Activated gamma-delta T cell (primary cell): ENCODE results near the gene COL24A1.
"Not testable (repeated sequence)": the region's sequence is repeated elsewhere in the genome, so short reads cannot be mapped to it uniquely, and the experiment has no call there.

Source experiments
- DNase-seq: peaks from one replicate; lab custom pipeline; 2025; lab: John Stamatoyannopoulos, UW

COL24A1 gene

DNA sequence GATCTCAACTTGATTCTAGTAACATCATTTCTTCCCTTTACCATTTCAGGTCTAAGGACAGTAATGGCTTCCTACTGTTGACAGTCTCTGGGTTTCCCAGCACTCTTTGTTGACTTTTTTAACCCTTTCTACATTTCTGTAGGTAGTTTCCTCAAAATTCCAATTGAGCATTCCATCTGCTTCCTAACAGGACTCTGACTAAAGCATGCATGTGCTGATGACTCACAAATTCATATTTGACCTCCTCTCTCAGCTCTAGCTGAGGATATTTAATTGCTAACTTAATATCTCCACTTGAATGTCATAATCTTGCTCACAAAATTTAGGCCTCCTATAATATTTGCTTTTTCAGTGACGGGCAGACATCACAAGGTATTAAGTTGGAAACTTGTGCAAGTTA, 355.1 kb downstream of the COL24A1 start:
- DNase-seq = no peak

DNA sequence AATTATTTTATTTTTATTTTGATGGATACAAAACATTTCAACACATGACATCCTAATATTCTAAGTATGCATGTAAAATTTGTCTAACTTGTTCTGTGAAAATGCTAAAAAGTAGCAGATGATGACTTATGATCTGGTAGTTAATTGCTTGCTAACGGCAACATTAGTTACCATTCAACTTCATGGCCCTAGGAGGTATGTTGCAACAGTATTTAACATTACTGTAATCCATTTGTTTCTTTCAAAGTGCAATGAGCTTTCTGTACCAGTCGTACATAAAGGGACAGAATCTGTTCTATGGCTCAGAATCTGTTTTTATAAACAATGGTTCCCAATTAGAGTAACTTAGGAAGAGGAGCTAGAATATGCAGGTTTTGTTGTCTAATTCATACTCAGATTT, 356.8 kb downstream of the COL24A1 start:
- DNase-seq = no peak

DNA sequence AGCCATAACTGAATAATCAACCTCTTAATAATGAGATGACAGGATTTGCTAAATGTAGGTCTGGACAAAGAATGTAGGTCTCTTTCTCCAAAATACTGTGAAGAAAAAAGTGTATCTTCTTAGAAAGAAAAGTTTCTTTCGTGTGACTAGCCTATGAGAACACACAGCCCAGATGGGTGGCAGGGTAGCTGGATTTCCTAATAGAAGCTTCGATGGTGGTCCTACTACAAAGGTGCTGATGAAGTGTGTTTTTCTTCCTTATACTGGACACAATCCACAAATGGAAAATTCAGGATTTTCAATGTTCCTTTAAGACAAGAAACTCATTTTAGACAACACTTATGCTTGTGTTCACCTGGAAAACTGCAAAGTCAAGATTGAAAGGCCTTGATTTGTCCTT, 358.2 kb downstream of the COL24A1 start:
- DNase-seq = no peak

DNA sequence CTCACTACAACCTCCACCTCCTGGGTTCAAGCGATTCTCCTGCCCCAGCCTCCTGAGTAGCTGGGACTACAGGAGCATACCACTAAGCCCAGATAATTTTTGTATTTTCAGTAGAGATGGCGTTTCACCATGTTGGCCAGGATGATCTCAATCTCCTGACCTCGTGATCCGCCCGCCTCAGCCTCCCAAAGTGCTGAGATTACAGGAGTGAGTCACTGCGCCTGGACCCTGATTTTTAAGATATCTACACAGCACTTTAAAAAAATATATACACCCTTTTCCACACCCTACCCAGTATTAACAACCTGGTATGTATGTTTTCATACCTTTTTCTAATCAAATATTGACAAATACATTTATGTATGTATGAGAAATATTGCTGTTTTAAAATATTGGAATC, 379.6 kb downstream of the COL24A1 start:
- DNase-seq = not testable (repeated sequence)

DNA sequence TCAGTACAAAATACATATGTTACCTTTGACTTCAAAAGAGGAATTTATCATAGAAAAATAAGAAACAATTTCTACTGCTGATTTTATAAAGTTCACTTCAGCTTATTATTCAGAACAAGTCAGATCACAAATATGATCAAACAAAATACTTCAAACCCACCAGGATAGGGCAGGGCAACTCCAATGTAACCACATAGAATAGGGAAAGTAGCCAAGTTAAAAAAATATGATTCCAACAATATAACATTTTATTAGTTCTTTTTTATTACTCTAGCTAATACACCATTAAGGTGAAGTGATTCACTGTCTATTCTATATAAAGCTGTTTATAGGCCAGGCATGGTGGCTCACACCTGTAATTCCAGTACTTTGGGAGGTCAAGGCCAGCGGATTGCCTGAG, 393.8 kb downstream of the COL24A1 start:
- no peak for DNase-seq

DNA sequence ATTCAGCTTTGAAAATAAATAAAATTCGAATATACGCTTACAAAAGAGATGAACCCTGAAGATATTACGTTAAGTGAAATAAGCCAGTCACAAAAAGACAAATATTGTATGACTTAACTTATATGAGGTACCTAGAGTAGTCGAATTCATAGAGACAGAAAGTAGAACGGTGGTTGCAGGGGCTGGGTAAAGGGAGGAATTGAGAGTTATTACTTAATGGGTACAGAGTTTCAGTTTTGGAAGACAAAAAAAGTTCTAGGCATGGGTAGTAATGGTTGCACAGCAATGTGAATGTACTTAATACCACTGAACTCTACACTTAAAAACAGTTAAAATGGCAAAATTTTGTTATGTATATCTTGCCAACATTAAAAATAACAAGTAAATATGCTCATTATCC, 399.7 kb downstream of the COL24A1 start:
- DNase-seq = no peak

DNA sequence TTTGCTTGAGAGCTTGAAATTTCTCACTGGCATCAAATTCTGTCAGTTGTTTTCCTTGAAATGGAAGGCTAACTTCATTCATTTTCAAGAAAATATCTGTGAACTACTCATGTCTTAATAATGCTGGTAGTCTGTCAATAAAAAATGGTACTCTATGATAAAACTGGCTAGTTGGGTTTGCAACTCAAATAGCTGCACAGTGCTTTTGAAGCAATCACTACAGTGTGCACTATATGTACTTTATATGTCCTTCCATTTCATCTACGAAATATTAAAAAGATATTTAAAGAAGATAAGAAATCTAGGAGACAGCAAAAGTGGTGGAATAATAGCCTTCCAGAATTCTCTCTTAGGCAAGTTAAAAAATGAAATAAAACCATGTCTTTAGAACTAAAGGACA, 408.5 kb downstream of the COL24A1 start:
- DNase-seq = no peak

DNA sequence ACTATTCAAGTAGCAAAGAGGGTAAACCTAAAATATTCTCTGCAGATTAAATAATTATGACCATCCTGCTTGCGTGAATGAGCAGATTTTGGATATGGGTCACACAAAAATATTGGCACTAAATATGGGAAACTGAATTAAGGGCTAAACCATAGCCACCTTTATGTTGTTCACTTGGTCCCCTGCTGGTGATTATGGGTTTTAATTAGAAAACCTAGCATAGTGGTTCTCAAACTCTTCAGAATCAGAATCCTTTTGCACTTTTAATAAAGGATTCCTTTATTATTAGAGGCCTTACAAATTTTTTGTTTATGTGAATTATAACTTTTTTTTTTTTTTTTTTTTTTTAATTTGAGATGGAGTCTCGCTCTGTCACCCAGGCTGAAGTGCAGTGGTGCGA, 409.8 kb downstream of the COL24A1 start:
- no peak for DNase-seq

DNA sequence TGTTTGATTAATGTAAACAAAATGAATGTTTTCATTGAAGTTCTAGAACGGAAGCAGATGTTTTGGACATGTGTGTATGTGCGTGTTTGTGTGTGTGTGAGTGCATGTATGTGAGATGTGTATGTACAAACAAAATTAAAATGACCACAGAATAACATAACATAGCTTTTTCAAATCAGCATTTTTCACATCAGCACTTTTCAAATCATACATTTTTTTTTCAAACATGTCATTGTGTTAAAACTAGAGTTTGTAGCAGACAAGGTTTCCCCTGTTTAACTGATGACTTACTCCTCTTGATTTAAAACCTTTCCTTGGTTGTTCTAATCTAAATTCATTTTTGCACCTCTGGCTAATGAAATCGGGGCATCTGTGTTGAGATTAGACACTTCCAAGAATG, 412.8 kb downstream of the COL24A1 start:
- DNase-seq = no peak

DNA sequence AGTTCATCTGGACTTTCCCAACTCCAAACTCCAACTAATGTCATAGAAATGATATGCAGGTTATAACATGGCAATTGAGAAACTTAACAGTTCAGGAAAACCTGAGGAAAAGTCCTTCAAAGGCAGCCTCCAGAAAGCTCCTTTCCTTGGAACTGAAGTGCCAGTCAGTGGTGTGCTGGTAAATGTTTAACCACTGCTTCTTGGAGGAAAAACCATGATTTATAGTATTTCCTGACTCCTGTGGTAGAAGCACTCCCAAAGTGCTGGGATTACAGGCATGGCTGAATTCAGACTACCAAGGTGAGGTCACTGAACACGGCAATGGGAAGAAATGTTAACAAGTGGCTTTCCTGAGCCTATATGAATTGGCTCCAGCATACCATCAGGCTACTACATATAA, 421.6 kb downstream of the COL24A1 start:
- no peak for DNase-seq

DNA sequence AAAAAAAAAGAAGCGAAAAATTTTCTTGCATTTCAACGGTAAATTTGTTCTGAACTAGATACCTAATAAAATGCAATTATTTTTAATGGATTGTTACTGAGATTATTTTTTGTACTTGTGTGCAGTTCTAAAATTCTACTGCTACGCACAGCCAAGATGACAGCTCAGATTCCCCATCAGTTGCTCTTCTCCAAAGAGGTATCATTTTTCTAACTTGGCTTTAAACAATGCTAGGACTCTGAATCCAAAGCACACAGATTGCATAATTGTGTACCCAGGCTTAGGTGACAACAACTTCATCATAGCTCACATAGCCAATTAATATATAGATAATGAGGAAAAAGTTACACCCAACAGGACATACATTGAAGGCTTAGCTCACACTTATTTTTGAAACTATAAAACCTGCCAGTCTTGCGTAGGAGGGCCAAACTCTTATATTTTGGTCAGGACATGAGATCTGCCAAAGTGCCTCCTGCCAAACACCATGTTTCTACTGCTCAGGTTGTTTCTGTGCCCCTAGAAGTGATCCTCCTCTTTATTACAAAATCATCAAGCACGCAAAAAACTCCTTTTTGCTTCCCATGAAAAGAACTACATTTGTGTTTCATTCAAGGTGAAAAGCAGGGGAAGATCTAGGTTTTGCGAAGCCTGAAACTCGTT, 437.8 kb downstream of the COL24A1 start:
- DNase-seq = no peak

DNA sequence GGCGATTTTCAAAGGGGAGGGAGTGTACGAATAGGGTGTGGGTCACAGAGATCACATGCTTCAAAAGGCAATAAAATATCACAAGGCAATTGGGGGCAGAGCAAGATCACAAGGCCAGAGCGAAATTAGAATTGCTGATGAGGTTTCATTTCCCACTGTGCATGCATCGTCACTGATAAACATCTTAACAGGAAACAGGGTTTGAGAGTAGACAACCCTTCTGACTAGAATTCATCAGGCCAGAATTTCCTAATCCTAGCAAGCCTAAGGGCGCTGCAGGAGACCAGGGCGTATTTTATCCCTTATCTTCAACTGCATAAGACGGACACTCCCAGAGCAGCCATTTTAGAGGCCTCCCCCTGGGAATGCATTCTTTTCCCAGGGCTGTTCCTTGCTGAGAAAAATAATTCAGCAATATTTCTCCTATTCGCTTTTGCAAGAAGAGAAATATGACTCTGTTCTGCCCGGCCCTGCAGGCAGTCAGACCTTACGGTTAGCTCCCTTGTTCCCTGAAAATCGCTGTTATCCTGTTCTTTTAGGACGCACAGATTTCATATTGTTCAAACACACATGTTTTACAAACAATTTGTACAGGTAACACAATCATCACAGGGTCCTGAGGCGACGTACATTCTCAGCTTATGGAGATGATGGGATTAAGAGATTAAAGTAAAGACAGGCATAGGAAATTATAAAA, 442.0 kb downstream of the COL24A1 start:
- DNase-seq = not testable (repeated sequence)

DNA sequence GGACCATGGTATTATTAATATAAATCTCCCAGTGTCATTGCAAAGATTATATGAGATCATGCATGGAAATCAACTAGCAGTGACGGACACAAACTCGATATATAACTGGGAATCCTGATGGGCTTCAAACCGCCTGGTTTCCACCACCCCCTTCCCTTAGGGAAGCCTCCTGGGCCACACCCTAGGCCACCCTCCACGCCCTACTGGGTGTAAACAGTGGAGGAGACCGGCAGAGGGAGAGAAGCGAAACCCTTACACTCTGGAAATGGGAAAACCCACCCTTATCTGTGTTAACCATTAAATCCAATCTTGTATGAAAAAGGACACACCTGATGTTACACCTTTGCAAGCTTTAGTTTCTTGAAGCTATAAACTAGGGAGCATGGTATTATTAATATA, 447.7 kb downstream of the COL24A1 start:
- no peak for DNase-seq

DNA sequence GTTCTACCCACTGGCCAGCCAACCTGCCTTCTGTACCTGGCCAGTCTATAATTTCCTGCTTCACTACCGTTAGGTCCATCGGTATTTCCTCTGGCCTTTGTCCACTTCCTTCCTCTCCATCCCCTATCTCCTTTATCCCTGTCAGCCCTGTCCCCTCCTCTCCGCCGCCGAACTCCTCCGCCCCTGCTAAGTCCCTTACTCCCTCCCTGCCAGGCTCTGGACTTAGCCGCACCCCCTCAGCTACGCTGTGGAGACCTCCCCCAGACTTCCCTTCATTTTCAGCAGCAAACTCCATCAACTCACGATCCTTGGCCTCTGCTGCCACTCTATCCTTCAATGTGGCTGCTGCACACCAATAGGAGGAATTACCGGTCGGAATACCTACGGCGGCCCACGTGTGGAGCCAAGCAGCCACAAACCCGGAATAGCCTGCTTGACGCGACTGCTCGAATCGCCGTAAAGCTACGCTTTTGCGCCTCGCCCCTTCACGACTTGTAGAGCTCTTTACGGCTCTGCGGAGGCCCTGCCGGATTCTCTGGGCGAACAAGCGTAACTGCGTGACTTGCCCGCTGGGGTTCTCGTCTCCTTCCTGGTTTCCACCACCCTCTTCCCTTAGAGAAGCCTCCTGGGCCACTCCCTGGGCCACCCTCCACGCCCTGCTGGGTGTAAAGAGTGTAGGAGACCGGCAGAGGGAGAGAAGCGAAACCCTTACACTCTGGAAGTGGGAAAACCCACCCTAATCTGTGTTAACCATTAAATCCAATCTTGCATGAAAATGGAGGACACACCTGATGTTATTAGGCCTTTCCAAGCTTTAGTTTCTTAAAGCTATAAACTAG, 448.4 kb downstream of the COL24A1 start, which contains the start of gene ZNHIT6:
Gene ZNHIT6, minus strand, starts transcription at position 444 of the 839 bp plus-strand sequence. Its CDS starts 149 bp downstream, at position 295.
- DNase-seq = peak; percentile 43

DNA sequence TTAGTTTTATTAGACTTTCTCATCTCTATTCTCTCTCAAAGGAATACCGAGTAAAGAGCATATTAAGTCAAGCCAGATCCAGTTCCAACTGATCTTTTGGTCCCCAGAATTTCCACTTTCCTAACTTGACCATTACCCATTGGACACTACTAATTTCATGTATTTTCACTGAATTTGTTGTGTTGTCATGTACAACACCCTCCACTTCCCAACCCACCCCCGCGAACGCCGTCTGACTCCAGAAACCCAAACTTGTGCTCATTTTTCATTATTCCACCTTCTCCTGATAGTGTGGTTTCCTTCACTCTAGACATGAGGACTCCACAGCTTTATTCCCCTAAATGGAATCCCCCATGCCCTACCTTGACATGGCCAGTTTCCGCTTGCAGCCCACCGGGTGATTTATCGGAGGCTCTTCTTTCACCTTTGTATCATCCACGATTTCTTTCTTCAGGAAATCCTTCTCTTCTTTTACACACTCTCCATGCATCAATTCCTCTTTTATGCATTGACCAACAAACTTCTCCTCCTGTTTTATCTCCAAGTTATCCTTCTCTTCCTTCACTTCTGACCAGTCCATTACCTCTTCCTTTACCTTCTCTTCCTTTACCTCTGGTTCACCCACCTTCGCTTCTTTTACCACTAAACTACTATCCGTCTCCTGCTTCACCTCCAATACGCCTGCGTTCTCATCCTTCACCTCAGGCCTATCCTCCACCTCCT, 449.1 kb downstream of the COL24A1 start:
- DNase-seq = no peak

DNA sequence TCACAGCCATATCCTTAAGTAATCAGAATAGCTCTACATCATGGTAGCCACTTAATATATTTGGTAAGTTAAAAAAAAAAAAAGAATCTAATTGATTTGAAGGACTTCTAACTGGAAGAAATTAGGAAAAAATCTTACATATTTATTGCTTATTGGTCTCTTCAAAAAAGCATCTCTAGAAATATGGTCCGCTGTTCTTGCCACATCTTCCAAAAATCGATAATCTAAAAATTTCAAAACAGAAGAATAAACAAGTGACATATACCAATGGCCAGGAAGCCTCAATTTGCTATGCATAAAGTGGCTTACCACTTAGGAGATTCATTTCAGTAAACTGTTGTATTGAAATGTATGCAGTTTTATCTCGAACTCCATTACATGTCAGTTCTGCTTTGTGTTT, 450.6 kb downstream of the COL24A1 start:
- no peak for DNase-seq

DNA sequence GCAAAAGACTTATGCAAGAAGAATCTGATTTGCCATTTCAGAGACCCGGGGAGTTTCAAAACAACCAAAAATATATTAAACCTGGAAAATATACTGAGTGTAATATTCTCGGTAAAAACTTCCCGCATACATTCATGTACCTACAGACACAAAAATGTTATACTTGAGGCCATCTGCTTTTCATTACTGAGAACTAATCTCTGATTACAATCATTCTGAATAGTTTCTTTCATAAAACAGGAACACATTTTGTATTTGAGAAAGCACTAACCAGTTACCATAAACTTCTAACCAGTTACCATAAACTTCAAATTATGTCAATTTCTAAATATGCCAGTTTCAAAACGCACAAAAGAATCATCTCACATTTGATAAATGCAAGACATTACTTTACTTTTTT, 456.1 kb downstream of the COL24A1 start:
- DNase-seq = no peak

DNA sequence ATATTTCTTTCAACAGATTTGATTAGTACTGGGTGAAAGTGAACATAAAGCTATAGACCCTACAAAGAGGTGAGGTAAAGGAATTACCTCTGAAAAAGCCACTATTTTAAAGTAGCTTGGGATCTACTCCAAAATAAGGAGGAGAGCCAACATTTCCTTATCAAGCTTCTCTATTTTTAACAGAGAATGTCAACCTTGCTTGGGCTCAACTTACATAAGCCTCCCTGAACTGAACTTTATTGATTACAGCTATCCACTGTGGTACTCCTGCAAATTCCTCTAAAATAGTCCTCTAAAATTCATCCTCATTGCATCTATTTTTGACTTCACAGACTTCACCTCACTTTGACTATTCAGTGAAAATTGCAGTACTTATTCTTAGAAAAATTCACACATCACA, 458.7 kb downstream of the COL24A1 start:
- no peak for DNase-seq

DNA sequence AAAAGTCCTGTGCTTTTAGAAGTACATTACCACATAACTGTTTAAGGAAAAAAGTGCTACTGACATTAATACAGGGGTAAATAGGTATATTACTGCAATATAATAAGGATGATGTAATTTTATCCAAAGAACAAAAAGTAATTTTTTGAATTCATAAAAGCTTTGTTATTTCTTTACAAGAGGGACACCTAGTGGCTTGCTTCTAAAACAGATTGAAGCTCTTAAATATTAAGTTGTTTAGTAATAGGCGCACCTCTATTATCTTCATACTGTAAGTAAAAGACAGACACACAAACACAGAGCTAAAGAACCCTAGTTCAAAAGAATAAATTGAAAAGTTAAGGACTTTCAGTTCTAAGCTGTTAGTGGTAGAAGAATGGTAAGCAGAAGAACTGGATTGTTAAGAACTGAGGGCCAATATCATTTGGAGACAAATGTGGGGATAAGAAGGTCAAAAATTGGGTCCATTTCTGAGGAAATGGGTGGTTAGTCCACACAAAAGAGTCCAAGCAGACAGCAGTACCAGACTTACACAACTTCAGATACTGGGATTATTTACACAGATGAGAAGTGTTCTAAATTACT, 463.8 kb downstream of the COL24A1 start:
- DNase-seq = no peak

DNA sequence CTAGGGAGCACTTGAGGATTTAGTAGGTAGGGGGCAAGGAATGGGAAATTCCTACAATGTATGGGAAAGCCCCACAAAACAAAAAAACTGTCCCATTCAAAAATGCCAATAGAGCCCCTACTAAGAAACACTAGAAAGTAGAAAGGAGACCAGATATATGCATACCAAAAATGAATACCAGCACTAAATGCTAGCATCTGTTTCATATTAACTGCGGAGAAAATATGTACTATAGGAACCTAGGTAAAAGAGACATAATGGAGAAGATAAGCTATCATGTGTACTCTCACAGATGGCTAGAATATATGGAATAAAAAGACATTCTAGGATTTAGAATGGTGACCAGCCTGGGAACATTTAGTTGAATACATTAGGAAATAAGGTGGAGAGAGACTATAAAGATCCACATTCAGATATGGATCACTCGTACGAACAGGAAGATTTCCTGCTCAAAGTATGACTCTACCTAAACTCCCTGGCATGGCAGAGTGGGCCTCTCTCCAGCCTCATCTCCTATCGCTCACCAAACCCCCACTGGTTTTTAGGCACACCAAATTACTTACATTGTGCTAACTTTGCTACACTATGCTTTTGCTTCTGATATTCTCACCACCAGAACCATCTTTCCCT, 466.7 kb downstream of the COL24A1 start:
- no peak for DNase-seq

DNA sequence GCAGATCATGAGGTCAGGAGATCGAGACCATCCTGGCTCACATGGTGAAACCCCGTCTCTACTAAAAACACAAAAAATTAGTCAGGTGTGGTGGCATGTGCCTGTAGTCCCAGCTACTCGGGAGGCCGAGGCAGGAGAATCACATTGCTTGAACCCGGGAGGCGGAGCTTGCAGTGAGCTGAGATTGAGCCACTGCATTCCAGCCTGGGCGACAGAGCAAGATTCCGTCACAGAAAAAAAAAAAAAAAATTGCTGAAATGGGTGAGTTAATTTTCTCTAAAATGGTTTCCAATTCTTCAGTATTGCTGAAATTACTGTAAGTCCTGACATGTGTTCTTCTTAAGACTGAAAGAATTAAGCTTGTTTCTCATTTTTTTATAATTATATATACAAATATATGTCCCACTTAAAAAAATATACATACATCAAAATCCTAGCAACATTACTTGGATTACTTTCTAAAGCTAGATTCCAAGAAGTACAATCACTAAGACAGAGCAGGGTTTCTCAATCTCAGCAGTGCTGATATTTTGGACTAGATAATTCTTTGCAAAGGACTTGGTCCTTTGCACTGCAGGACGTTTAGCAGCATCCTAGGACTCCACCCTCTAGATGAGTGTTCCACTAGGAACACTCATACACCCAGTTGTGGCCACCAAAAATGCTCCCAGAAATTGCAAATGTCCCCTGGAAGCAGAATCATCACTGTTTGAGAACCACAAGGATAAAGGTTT, 473.1 kb downstream of the COL24A1 start:
- no peak for DNase-seq
